T-helper 1 cell treated with Interleukin-12 subunit alpha and Interleukin-12 subunit beta and Interleukin-4 antibody, amounts not matched to agents 30 ng/mL and 1 ng/mL, for 36 hours (primary cell): ENCODE results near the gene CST8. TPM values are rescaled to one million over a fixed set of nuclear protein-coding genes. Genes with fewer than 3 reads are reported as not detected.
"Not testable (repeated sequence)": the region's sequence is repeated elsewhere in the genome, so short reads cannot be mapped to it uniquely, and the experiment has no call there.

ENCODE experiments used
- intact Hi-C: fragments of 100-400 bp; cut with micrococcal nuclease; formaldehyde crosslinking; loops from one replicate; pipeline ENCODE4 v1.15.1; 2024
- total RNA-seq: library from RNA; stranded (reverse); gene quantifications from 2 replicates; pipeline ENCODE4 v1.2.3, GENCODE V29; 2022

The CST8 gene, protein sequence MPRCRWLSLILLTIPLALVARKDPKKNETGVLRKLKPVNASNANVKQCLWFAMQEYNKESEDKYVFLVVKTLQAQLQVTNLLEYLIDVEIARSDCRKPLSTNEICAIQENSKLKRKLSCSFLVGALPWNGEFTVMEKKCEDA
- total RNA-seq: not detected in 2 replicates

DNA sequence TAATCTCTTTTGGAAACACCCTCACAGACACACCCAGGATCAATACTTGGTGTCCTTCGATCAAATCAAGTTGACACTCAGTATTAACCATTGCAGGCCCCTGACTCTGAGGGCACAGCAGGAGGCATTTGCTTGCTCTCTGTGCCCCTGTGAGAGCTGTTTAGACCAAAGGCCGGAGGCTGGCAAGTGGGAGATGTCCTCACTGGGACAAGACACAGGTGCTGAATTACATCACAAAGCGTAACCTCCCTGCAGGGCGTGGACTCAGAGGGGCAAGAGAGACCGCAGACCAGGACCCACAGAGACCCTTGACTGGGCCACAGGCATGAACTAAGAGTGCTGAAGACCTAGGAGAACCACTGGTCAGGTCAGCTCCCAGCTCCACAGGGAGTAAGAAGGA, at the start of gene CST8:
Gene CST8 (plus strand): TSS at position 301 of the 400 bp plus-strand sequence. CDS start 551 bp downstream, outside the sequence.
- intact Hi-C loops: no loop called here

DNA sequence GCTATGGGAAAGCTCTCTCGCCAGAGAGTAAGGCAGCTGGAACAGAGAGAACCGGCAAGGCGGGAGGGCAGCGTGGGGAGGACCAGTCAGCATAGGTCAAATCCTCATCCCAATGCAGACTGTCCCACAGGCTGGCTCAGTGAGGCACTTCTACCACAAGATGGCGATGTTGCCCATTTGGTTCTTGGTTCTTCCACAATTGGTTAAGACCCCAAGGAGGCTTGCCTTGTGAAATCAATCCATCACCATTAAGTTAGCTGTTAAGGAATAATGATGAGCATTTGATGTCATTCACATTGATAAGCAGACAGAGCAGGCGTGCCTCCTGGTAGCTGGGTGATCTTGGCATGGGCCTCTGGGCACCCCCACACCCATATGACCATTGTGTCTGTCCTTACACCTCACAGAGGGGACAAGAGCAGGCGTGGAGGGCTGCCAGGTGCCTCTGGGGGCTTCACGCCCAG, 49.0 kb upstream of the CST8 start:
- intact Hi-C loops: loop anchor here (1.0 to 10.0 kb wide), 4 partner anchors 93 to 1107 kb away; no protein-coding TSS in a partner anchor

DNA sequence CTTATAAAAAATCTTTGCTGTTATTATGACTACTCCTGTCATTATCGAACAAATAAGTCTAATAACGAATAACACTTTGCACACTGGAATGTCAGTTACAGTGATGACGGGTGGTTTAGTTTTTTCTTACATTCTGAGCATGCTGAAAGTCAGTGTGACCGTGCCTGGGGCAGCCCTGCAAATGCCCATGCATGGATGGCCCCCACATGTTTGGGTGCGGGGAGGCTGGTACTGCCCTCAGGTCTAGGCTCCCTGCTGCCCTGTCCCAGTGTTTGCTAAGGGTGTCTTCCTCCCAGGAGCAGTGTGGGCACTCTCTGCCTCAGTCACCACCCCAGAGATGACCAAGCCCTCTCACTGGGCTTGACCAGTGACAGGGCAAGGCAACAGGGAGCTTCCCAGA, 48.5 kb upstream of the CST8 start:
- intact Hi-C loops: loop anchor here (1.0 to 10.0 kb wide), 2 partner anchors 164 to 1108 kb away; no protein-coding TSS in a partner anchor

DNA sequence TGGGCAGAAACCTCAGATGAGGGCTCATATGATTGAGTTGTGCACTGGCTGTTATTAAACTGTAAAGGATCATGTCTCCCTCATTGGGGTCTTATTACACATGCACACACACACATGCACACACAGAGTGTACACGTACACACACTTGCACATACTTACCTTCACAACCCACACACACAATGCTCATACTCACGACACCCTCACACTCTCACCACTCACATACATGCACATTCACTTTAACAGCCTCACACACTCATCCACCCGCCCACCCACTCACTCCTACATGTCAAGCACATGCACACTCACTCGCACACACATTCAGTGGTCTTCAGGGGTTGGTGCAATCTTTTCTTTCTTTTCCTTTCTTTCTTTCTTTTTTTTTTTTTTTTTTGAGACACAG, 46.1 kb upstream of the CST8 start:
- intact Hi-C loops: loop anchor here (10.0 kb wide), 1 partner anchor 1110 kb away; no protein-coding TSS in a partner anchor

DNA sequence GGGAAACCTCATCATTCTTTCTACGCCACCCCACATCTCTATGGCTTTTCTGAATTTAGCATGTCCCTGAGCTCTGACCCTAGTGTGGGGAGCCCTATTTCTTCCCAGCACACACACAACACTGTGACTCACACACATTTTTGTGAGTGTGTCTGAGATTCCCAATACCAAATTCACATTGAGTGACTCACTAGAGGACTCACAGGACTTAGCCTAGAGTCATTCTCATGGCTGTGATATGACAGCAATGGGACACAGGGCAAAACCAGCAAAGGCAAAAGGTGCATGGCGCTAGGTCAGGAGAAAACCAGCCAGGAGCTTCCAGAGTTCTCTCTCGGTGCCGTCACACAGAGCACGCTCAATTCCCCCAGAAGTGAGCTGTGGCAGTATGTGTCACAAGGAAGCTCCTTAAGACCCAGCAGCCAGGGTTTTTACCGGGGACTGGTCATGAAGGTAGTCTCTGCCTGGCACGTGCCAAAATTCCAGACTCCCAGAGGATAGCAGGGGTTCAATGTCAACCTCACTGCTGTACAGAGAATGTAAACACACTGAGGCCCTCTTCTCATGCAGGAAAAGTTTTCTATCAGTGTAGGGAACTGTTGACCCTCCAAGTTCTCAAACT, 45.2 kb upstream of the CST8 start:
- intact Hi-C loops: loop anchor here (1.0 to 10.0 kb wide), 2 partner anchors 96 to 1111 kb away; no protein-coding TSS in a partner anchor

DNA sequence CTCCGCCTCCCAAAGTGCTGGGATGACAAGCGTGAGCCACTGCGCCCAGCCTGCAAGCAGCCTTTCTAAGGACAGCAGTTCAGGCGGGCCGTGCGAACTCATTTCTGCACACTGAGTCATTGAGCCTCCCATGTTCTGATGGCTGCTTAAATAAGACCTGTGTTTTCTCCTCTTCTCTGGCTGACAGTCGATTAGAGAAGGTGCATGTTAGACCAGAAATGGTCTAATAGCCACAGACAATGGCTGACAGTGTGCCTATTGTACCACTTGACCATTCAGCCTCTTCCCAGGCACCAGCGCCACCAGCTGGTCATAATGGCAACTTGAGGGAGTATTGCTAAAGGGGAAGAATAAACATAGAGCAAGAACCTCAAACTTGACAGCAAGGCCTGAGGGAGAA, 44.4 kb upstream of the CST8 start:
- intact Hi-C loops: loop anchor here (1.0 to 10.0 kb wide), 2 partner anchors 97 to 1112 kb away; no protein-coding TSS in a partner anchor

DNA sequence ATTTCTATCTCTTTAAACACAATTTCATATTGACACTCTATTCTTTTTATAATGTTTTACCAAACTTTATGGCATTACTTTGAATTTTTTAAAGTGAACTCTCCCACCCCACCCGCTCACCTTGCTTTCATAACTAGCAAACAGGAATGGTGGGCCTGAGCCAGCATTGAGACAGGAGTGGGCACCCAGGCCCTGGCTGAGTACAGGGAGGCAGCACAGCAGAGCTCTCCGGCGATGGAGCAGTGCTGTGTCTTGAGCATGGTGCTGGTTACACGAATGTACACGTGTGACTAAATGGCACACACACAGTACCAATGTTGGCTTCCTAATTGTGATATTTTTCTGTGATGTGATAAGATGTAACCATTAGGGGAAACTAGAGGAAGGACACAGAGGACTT, 42.8 kb upstream of the CST8 start:
- intact Hi-C loops: loop anchor here (10.0 kb wide), 1 partner anchor 1113 kb away; no protein-coding TSS in a partner anchor

DNA sequence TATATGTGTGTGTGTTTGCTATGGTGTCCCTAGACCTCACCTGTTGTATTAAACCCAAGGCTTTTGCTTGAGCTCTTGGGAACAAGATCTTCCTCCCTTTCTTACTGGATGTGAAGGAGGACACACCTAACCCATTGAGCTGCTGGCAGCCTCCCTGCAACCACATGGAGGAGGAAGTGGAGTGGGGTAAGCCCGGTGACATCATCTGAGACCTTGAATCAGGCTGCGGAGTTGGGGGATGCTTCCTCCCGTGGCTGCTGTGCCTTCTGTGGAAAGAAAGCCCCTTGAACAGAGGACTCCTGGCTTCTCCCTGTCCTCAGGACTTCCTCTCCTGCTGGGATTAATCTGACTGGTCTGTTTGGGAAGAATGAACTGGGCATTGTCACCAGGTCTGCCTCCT, 41.5 kb upstream of the CST8 start:
- intact Hi-C loops: loop anchor here (10.0 kb wide), 1 partner anchor 1115 kb away; no protein-coding TSS in a partner anchor

DNA sequence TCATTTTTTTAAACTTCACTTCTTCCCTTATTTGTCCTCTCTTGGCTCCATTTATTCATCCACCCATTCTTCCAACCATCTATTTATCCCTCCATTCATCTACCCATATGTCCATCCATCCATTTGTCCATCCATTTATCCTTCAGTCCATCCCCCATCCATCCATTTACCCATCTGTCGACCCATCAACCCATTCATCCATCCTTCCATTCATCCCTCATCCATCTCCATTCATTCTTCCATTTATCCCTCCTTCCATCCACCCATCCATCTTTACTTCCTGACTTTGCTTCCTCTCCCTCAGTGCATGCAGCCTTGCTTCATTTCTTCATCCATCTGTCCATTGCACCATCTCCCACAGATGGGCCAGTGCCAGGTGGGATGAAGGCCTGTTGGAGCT, 40.0 kb upstream of the CST8 start:
- intact Hi-C loops: no loop called here

DNA sequence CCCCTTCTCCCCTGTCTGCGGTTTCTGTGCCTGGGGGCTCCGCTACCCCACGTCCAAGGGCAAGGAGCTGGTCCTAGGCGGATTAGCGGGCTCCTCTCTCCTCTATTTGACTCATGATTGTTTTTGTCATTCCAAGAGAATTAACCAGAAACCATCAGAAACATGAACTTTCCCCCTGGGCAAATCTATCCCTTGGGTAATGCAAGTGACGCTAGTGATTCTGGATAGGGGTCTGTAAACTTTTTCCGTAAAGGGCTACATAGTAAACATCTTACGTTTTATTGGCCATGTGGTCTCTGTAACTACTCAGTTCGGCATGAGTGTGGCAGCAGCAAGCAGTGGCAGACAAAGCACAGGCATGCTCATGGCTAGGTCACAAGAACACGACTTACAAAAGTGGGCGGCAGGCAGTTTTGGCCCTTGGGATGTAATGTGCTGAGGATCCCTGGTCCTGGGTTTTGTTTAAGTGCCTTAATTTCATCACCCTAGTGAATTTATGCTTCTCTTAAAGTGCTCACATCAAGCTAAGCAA, 38.9 kb upstream of the CST8 start:
- intact Hi-C loops: no loop called here

DNA sequence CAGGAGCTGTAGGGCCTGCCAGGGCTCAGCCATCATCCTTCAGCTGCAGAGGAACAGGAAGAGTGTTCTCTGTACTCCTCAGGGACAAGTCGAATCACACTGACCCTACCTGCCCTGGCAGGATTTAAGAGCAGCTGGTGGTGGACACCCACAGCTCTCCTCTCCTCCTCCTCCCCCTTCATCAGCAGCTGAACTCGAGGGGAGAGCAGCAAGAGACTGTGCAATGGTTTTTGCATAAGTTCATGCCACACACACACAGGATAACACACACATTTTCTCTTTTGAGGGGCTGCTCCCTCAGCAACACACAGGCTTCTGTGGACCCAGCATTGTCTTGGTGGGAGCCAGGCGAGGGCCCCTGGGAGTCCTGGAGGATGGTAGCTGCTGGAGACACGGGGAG, 38.1 kb upstream of the CST8 start, which contains the start of gene CST11:
Gene CST11 (minus strand): TSS at position 101 of the 400 bp plus-strand sequence. CDS start 65 bp downstream, at position 36.
- intact Hi-C loops: no loop called here

DNA sequence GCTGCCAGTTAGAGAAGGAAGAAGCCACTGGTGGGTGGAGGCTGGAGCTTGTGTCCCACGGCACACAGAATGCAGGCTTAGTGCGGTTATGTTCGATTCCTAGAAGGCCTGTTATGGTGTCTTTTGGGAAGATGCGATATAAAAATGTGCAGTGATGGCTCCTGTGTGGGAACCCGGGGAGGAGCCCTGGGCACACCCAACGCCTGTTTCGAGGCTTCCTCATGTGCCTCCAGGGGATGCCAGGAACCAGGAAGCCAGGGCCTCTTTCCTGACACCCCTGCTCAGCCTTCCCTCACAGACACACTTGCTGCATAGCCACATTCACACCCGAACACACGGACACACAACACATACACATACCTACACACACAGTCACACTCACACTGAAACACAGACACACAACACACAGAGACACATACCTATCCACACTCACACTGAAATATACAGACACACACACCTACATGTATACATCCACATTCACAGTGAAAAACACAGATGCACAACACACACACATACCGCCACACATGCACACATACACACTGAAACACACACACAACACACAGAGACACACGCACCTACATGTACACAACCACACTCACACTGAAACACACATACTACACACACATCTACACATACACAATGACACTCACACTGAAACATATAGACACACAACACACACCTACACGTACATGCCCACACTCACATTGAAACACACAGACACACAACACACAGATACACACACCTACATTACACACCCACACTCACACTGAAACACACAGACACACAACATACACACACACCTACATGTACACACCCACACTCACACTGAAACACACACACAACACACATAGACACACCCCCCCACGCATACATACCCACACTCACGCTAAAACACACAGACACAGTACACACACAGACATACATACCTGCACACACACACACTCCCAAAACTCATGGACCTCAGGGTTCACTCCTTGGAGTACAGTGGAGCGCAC, 37.1 kb upstream of the CST8 start:
- intact Hi-C loops: no loop called here

DNA sequence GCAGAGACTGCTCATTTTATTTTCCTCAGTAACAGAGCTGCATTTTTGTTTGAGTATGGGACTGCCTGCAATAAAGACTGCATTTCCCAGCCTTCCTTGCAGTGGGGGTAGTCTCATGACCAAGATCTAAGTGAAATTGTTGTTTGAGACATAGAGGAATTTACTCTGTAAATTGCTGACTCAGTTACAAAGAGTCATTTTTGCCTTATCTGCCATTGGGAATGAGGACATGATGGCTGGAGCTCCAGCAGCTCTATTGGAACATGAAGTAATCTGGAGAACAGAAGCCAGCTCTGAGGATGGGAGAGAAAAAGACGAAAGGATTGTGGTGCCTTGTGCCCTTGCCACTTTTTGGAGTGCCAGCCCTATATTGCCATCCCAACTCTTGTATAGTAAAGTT, 36.1 kb upstream of the CST8 start:
- intact Hi-C loops: no loop called here

DNA sequence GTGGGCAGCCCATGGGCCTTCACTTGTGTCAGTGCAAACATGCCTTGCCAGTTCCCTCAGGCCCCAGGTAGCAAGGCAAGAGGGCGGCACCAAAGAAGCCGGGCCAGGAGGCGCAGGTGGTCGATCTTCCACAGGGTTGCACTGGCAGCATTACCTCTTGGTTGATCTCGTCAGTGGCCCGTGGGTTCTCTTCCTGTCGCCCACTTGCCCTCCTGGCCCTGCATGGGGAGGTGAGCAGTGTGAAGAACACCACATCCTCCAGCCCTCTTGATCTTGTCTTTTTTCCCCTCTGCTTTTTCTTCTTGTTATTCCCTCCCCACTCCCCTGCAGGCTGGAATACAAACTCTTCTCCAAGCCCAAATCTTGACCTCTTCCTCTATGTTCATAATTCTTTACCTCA, 35.3 kb upstream of the CST8 start:
- intact Hi-C loops: no loop called here

DNA sequence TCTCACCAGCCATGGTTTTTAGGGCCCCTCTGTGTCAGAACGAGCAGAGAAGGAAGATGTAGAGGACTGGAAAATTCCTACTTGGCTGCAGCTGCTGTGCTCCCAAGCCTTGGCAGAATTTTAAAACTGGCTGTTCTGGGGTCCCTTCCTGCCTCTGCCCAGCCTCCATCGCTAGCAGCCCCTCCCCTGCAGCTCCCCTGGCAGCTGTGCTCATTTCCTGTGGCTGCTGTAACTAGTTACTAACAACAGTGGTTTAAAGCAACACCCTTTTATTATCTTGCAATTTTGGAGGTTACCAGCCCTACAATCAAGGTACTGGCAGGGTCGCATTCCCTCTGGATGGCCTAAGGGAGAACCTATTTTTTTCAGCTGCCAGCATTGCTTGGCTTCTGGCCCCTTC, 34.5 kb upstream of the CST8 start:
- intact Hi-C loops: no loop called here

DNA sequence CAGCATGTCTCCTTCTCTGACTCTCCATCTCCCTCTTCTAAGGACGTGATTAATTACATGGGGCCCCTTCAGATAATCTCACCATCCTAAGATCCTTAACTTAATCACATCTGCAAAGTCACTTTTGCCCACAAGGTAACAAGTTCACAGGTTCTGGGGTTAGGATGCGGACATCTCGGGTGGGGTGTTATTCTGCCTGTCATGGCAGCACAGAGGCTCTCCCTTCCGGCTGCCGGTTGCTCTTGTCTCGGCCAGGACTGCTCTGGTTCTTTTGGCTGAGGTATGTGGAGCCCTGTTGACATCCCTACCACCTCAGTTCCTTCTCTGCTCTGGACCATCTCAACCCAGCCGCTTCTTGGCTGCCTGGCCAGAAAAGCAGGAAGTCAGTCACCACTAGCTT, 34.0 kb upstream of the CST8 start:
- intact Hi-C loops: no loop called here

DNA sequence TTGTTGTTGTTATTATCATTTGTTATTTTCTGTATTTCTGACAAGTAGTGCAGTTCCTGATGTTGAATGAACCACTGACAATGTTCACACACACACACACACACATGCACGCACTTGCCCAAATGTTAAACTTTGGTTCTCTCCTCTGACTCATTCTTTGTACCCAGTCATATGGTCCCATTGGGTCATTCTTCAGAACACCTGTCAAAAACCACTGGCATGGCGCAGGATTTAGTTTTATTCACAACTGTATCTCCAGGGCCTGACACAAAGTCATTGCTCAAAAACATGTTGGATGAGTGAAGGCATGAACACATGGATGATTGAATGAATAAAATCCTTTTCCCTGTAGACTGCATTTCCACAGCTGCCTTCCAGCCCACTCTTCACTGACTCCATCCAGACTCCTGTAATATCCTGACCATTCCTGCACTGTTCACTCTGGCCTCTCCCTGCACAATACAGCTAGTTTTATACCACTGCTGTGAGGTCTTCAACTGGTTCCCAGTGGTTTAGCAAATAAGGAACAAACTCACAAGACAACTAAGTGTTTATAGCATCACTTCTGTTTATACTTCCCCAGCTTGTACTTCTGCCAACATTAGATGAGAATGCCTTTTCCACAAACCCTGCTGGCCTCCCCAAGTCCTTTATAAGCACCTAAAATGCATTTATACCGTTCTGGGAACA, 31.3 kb upstream of the CST8 start:
- intact Hi-C loops: no loop called here

DNA sequence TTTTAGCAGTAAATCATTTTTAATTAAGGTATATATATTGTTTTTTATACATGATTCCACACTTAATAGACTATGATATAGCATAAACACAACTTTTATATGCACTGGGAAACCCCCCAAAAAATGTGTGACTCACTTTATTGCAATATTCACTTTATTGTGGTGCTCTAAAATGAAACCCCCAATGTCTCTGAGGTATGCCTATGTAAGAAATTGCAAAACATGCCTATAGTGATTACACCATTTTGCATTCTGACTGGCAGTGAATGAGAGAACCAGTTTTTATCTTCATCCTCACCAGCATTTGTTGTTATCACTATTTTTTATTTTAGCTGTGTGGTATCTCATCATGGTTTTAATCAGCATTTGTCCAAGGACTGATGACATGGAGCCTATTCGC, 29.7 kb upstream of the CST8 start:
- intact Hi-C loops: no loop called here

DNA sequence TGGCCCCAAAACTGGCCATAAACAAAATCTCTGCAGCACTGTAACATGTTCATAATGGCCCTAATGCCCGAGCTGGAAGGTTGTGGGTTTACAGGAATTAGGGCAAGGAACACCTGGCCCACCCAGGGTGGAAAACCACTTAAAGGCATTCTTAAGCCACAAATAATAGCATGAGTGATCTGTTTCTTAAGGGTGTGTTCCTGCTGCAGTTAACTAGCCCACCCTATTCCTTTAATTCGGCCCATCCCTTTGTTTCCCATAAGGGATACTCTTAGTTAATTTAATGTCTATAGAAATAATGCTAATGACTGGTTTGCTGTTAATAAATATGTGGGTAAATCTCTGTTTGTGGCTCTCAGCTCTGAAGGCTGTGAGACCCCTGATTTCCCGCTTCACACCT, 24.0 kb upstream of the CST8 start:
- intact Hi-C loops: not testable (repeated sequence)

DNA sequence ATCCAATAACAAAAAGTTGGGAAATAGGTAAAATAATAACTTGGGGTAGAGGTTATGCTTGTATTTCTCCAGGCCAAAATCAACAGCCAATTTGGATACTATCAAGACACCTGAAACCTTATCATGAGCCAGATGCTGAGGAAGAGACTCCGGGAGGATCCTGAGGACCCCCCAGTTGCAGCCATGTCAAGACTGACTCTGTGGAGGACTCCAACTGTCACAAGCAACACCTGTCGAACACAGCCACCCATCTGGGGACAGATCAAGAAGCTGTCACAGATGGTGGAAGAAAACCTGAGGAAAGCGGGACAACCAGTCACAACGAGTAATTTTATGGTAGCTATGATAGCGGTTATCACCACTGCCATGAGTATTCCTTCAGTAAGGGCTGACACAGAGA, 18.6 kb upstream of the CST8 start:
- intact Hi-C loops: not testable (repeated sequence)

DNA sequence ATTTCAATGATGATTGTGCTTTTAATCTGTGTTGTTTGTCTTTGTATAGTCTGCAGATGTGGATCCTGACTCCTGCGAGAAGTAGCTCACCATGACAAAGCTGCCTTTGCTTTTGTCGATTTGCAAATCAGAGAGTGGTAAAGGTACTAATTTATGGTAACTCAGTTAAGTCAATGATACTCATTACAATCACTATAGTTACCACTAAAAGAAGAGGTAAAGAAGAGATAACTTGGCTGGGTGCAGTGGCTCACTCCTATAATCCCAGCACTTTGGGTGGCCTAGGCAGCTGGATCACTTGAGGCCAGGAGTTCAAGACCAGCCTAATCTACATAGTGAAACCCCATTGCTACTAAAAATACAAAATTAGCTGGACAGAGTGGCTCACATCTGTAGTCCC, 17.6 kb upstream of the CST8 start:
- intact Hi-C loops: not testable (repeated sequence)
